K562 (cell line): ENCODE data around the gene PAN3. TPM values are rescaled to one million over a fixed set of nuclear protein-coding genes. Genes with fewer than 3 reads are reported as not detected.

Source experiments
- ATAC-seq: fragments of 200-7000 bp; cut with Tn5 transposase; 3 replicates; pipeline ENCODE4 v1.9.1; 2020; ENCODE audit warnings: moderate library complexity
- BruUV-seq: library from RNA; stranded (reverse); fragments of 400-500 nt; replicated peaks from 2 replicates; lab custom pipeline; 2021; lab: Mats Ljungman, UMichigan
- CTCF ChIA-PET: fragments of 300-600 bp; formaldehyde crosslinking; extraction: SDS; loops from one replicate; lab custom pipeline; 2021; ENCODE audit warnings: low intra/inter-chr PET ratio; lab: Yijun Ruan, JAX
- POLR2A ChIA-PET: fragments of 300-600, 350-650 bp; sonication (Branson Sonifier 250); formaldehyde crosslinking; extraction: SDS; loops from one replicate; lab custom pipeline; 2021; ENCODE audit warnings: antibody characterized with exemption, inconsistent platforms; lab: Yijun Ruan, JAX
- DNase-seq, 4 experiments: peaks; one replicate each; pipeline versions ENCODE4 v3.0.0 to v3.0.0-alpha.2; 2011 to 2018; ENCODE audit warnings: low spot score in 3 of 4, mixed read lengths in 3 of 4; ENCODE audit errors: extremely low read depth in 1 of 4
- FAIRE-seq: peaks from 2 replicates; lab custom pipeline; 2011; peaks lifted over from hg19 to GRCh38; lab: Jason Lieb, UNC
- H2AFZ ChIP-seq: 2 replicates; pipeline ENCODE4 v1.6.0; 2011; ENCODE audit warnings: low read depth, low read length, control low read depth, inconsistent platforms
- H3K27ac ChIP-seq: fragments of 200-600 bp; 3 replicates; pipeline ENCODE4 v1.8.0; 2011; ENCODE audit warnings: low read depth, mild to moderate bottlenecking, control low read depth, inconsistent platforms, low read length, moderate library complexity, mixed read lengths; ENCODE audit errors: extremely low read depth
- H3K27me3 ChIP-seq, 2 experiments: fragments of 300-600 bp in 1 of 2; 2 replicates in 1 of 2; 3 replicates in 1 of 2; pipeline versions ENCODE4 v1.6.0 to v1.8.0; 2011; ENCODE audit warnings: inconsistent platforms in 2 of 2, low read length in 2 of 2, mild to moderate bottlenecking in 1 of 2, mixed read lengths in 1 of 2, moderate library complexity in 1 of 2; ENCODE audit not compliant: control insufficient read depth in 2 of 2, insufficient read depth in 2 of 2
- H3K36me3 ChIP-seq: fragments of 300-600 bp; 3 replicates; pipeline ENCODE4 v1.8.0; 2011; ENCODE audit warnings: mild to moderate bottlenecking, low read length, inconsistent platforms; ENCODE audit not compliant: control insufficient read depth, insufficient read depth
- H3K4me1 ChIP-seq, 2 experiments: fragments of 200-600 bp in 1 of 2; replicated peaks in 1 of 2; 2 replicates in 1 of 2; 3 replicates in 1 of 2; pipeline versions ENCODE4 v1.5.1 to v1.8.0; 2011; ENCODE audit warnings: inconsistent platforms in 2 of 2, low read length in 2 of 2, mild to moderate bottlenecking in 1 of 2, mixed read lengths in 1 of 2, moderate library complexity in 1 of 2; ENCODE audit not compliant: control insufficient read depth in 2 of 2, insufficient read depth in 2 of 2
- H3K4me2 ChIP-seq: 2 replicates; pipeline ENCODE4 v1.6.1; 2011; ENCODE audit warnings: low read length, control low read depth, inconsistent platforms, mixed read lengths; ENCODE audit not compliant: insufficient read depth
- H3K4me3 ChIP-seq: fragments of 200-600 bp; sonication (generic), shearing (Covaris generic); 2 replicates; pipeline ENCODE4 v1.5.1; 2016; ENCODE audit warnings: control low read depth, inconsistent platforms
- H3K79me2 ChIP-seq: fragments of 200-600 bp; 3 replicates; pipeline ENCODE4 v1.8.0; 2011; ENCODE audit warnings: low read length, inconsistent platforms; ENCODE audit not compliant: control insufficient read depth, insufficient read depth
- H3K9ac ChIP-seq, 2 experiments: 2 replicates each; pipeline versions ENCODE4 v1.6.0 to v1.6.1; 2011; ENCODE audit warnings: low read depth in 2 of 2, low read length in 2 of 2, control low read depth in 1 of 2, inconsistent platforms in 1 of 2, mild to moderate bottlenecking in 1 of 2, mixed read lengths in 1 of 2; ENCODE audit not compliant: insufficient read depth in 1 of 2
- H3K9me1 ChIP-seq: one replicate; pipeline ENCODE4 v1.6.0; 2011; ENCODE audit warnings: inconsistent platforms, mild to moderate bottlenecking, low read length, moderate library complexity; ENCODE audit not compliant: control insufficient read depth, insufficient read depth
- H3K9me3 ChIP-seq: replicated peaks from 2 replicates; pipeline ENCODE4 v1.5.1; 2011; ENCODE audit warnings: low read depth, low read length, inconsistent platforms; ENCODE audit not compliant: control insufficient read depth, insufficient read depth
- H4K20me1 ChIP-seq: replicated peaks from 2 replicates; pipeline ENCODE4 v1.6.1; 2011; ENCODE audit warnings: low read length, inconsistent platforms, mixed read lengths; ENCODE audit not compliant: control insufficient read depth, insufficient read depth
- BACH1 ChIP-seq: fragments of 200-800 bp; sonication (Bioruptor generic); IDR thresholded peaks from 2 replicates; pipeline ENCODE4 v1.6.1; 2016; ENCODE audit warnings: missing genetic modification characterization, missing compliant biosample characterization
- CHD2 ChIP-seq: IDR thresholded peaks from 2 replicates; pipeline ENCODE4 v1.6.1; 2011; ENCODE audit warnings: low read depth, low read length
- ETV1 ChIP-seq: fragments of 450-650 bp; conservative IDR thresholded peaks from 2 replicates; pipeline ENCODE4 v1.6.1; 2016; ENCODE audit warnings: missing genetic modification characterization, control low read depth, low read depth, missing compliant biosample characterization
- FOS ChIP-seq: IDR thresholded peaks from 3 replicates; pipeline ENCODE4 v1.6.1; 2011; ENCODE audit not compliant: insufficient read length; ENCODE audit errors: extremely low read depth
- HMG20B ChIP-seq: fragments of 250-450 bp; sonication (Bioruptor Pico); IDR thresholded peaks from 2 replicates; pipeline ENCODE4 v1.5.0; 2021; ENCODE audit warnings: mild to moderate bottlenecking
- HOXB6 ChIP-seq: fragments of 250-450 bp; sonication (Bioruptor Pico); IDR thresholded peaks from 2 replicates; pipeline ENCODE4 v1.5.1; 2022; ENCODE audit warnings: mild to moderate bottlenecking, borderline replicate concordance
- MCM2 ChIP-seq: fragments of 450-650 bp; IDR thresholded peaks from 2 replicates; pipeline ENCODE4 v1.6.1; 2017; ENCODE audit warnings: low read depth, mild to moderate bottlenecking
- MECOM ChIP-seq: fragments of 250-450 bp; sonication (Bioruptor Pico); IDR thresholded peaks from 2 replicates; pipeline ENCODE4 v1.8.0; 2022; ENCODE audit warnings: inconsistent platforms
- NCOA6 ChIP-seq: fragments of 450-650 bp; IDR thresholded peaks from 2 replicates; pipeline ENCODE4 v1.6.1; 2017; ENCODE audit warnings: mild to moderate bottlenecking
- RBFOX2 ChIP-seq: fragments of 200-400 bp; formaldehyde crosslinking; IDR thresholded peaks from 2 replicates; pipeline ENCODE4 v1.6.1; 2017; ENCODE audit warnings: low read depth, mild to moderate bottlenecking, low read length, moderate library complexity
- SMC3 ChIP-seq: conservative IDR thresholded peaks from 2 replicates; pipeline ENCODE4 v1.6.1; 2011; ENCODE audit warnings: low read depth, low read length, improper control_type of control experiment; ENCODE audit not compliant: insufficient read depth
- SNIP1 ChIP-seq: fragments of 450-650 bp; IDR thresholded peaks from 2 replicates; pipeline ENCODE4 v1.7.1; 2017; ENCODE audit warnings: low read depth, mild to moderate bottlenecking
- SREBF2 ChIP-seq: sonication (generic); formaldehyde crosslinking; IDR thresholded peaks from 2 replicates; pipeline ENCODE4 v1.4.0; 2020; ENCODE audit warnings: mild to moderate bottlenecking, missing genetic modification reagents
- WHSC1 ChIP-seq: IDR thresholded peaks from one replicate; pipeline ENCODE4 v1.6.1; 2012; ENCODE audit warnings: low read length, control low read depth, inconsistent platforms
- ZNF217 ChIP-seq: sonication (generic); formaldehyde crosslinking; IDR thresholded peaks from 2 replicates; pipeline ENCODE4 v1.8.0; 2022; ENCODE audit warnings: mild to moderate bottlenecking, missing genetic modification reagents
- ZNF584 ChIP-seq: fragments of 200-800 bp; sonication (Bioruptor generic); IDR thresholded peaks from 2 replicates; pipeline ENCODE4 v1.6.1; 2016; ENCODE audit warnings: low read depth, mild to moderate bottlenecking, missing genetic modification characterization, missing compliant biosample characterization
- WGBS: fragments of 100-300 bp; shearing (Covaris generic); methylation state at CpG from one replicate; pipeline ENCODE4 v1.1.6; 2016; ENCODE audit warnings: low coverage, mixed read lengths; ENCODE audit not compliant: insufficient coverage; ENCODE audit errors: missing lambda C conversion rate; 5-methylcytosine and 5-hydroxymethylcytosine counted together
- in situ Hi-C: fragments of 300-500 bp; cut with MboI; formaldehyde crosslinking; loops from 4 replicates; pipeline ENCODE4 v1.15.0; 2018; ENCODE audit warnings: inconsistent platforms, mixed read lengths
- intact Hi-C: fragments of 100-400 bp; cut with micrococcal nuclease; formaldehyde crosslinking; loops from 2 replicates; pipeline ENCODE4 v1.14.2; 2022
- polyA plus RNA-seq, 8 experiments: library from polyadenylated mRNA; depleted of rRNA in 4 of 8; stranded (reverse) in 5 of 8; unstranded in 3 of 8; fragments of >200 nt; fragmentation: Nextera tagmentation in 2 of 8; fragmentation: Illumina TruSeq in 1 of 8; extraction: Ambion mirVana in 2 of 8; extraction: Trizol in 1 of 8; gene quantifications; 2 replicates each; pipeline versions ENCODE4 v1.2.1 to v1.2.3, GENCODE V29; 2011 to 2014; ENCODE audit warnings: inconsistent platforms in 1 of 8, missing spikeins in 1 of 8
- total RNA-seq, 7 experiments: library from RNA; depleted of rRNA in 6 of 7; stranded (reverse); fragments of >200 nt in 6 of 7; fragmentation: Illumina TruSeq in 2 of 7; extraction: Trizol in 2 of 7; gene quantifications; 2 replicates each; pipeline versions ENCODE4 v1.2.1 to v1.2.3, GENCODE V29; 2011 to 2021; ENCODE audit warnings: low replicate concordance in 1 of 7
- TF ChIP-seq, protein P1 (sequence below): sonication (generic); formaldehyde crosslinking; IDR thresholded peaks from 2 replicates; pipeline ENCODE4 v1.8.0; 2022; ENCODE audit warnings: mild to moderate bottlenecking, missing genetic modification reagents
- TF ChIP-seq, protein P2 (sequence below): fragments of 450-650 bp; IDR thresholded peaks from 2 replicates; pipeline ENCODE4 v1.7.0; 2016; ENCODE audit warnings: borderline replicate concordance

The PAN3 gene
- total and polyA plus RNA-seq, 9 of the 15 experiments (the other 6 are each of a cell fraction or from before 2014, with no cell fraction given), result 7.2 to 19.9 (median 11.6) TPM

DNA sequence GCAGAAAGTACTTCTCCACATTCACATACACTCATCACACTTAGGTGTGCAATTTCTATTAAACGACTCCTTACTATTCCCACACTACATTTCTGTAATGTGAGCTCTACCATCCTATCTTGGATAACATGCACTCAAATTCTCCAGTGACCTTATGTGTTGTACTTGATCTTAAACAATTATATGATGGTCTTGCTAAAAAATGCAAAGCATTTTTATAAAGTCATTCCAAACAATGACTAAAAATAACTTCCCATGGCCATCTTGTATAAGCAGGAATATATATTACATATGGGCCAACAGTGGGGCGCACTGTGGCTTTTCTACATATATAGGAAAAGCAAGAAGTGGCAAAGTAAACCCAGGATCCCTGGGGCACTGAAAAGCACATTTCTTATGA, 201.1 kb downstream of the PAN3 start:
- no peak overlapping the region for H2AFZ ChIP-seq
- intact Hi-C loops (no loop called here), in situ Hi-C loops (no loop called here)
- H3K9me3 ChIP-seq, result no peaks in the 10 kb centered on the region
- no peaks in the 10 kb centered on the region for H3K9me1 ChIP-seq
- H3K36me3 ChIP-seq, result no peaks in the 10 kb centered on the region
- ChIA-PET CTCF (no interaction called here), POLR2A (no interaction called here)
- no peaks in the 10 kb centered on the region for H4K20me1 ChIP-seq
- no peak overlapping the region for H3K4me2 ChIP-seq
- no peak overlapping the region for H3K27ac ChIP-seq
- H3K27me3 ChIP-seq, result no peaks in the 10 kb centered on the region
- no TSS peak for BruUV-seq
- no peaks in the 10 kb centered on the region for H3K4me1 ChIP-seq
- no peak overlapping the region for H3K9ac ChIP-seq
- DNase-seq (no peak), ATAC-seq (no peak), FAIRE-seq (no peak)
- no peak for TF ChIP-seq HOXB6
- TF ChIP-seq SNIP1, result no peak
- TF ChIP-seq CHD2, result no peak
- TF ChIP-seq ETV1 (tag), result no peak
- no peak for TF ChIP-seq FOS
- no peak for TF ChIP-seq MECOM (CRISPR knock-in tag)
- no peak for TF ChIP-seq BACH1 (tag)
- TF ChIP-seq SMC3, result no peak
- no peak for TF ChIP-seq WHSC1
- no peak for TF ChIP-seq ZNF217
- TF ChIP-seq RBFOX2, result no peak
- no peak for TF ChIP-seq HMG20B (CRISPR knock-in tag)
- TF ChIP-seq, protein P1, sequence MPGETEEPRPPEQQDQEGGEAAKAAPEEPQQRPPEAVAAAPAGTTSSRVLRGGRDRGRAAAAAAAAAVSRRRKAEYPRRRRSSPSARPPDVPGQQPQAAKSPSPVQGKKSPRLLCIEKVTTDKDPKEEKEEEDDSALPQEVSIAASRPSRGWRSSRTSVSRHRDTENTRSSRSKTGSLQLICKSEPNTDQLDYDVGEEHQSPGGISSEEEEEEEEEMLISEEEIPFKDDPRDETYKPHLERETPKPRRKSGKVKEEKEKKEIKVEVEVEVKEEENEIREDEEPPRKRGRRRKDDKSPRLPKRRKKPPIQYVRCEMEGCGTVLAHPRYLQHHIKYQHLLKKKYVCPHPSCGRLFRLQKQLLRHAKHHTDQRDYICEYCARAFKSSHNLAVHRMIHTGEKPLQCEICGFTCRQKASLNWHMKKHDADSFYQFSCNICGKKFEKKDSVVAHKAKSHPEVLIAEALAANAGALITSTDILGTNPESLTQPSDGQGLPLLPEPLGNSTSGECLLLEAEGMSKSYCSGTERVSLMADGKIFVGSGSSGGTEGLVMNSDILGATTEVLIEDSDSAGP, result no peak
- no peak for TF ChIP-seq NCOA6
- no peak for TF ChIP-seq ZNF584
- no peak for TF ChIP-seq MCM2
- no peak for TF ChIP-seq SREBF2
- TF ChIP-seq, protein P2, sequence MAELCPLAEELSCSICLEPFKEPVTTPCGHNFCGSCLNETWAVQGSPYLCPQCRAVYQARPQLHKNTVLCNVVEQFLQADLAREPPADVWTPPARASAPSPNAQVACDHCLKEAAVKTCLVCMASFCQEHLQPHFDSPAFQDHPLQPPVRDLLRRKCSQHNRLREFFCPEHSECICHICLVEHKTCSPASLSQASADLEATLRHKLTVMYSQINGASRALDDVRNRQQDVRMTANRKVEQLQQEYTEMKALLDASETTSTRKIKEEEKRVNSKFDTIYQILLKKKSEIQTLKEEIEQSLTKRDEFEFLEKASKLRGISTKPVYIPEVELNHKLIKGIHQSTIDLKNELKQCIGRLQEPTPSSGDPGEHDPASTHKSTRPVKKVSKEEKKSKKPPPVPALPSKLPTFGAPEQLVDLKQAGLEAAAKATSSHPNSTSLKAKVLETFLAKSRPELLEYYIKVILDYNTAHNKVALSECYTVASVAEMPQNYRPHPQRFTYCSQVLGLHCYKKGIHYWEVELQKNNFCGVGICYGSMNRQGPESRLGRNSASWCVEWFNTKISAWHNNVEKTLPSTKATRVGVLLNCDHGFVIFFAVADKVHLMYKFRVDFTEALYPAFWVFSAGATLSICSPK, result no peak
- no peaks in the 10 kb centered on the region for H3K79me2 ChIP-seq
- WGBS, result 29% methylated on average over 2 of the region's 2 CpGs
- no peak overlapping the region for H3K4me3 ChIP-seq
